Measurements from ENCODE around the gene CTNNB1.

The CTNNB1 gene

GRCh38 chr3:41239587-41239986 is 40.3 kb downstream of the CTNNB1 start:
- DNase-seq (ENCODE audit: low read depth): no peak
- TF ChIP-seq CTCF (conservative IDR thresholded peaks at IDR 0.05; ENCODE audit: low read depth, low read length): no peak
- no peak overlapping the region for H3K4me3 ChIP-seq (ENCODE audit: low read length)

GRCh38 chr3:41241161-41241560 is 41.9 kb downstream of the CTNNB1 start:
- DNase-seq (ENCODE audit: low read depth): no peak
- no peak for TF ChIP-seq CTCF (conservative IDR thresholded peaks at IDR 0.05; ENCODE audit: low read depth, low read length)
- H3K4me3 ChIP-seq (ENCODE audit: low read length): no peak overlapping the region

- no peak overlapping the region for H3K4me3 ChIP-seq (ENCODE audit: low read length)
- TF ChIP-seq CTCF (conservative IDR thresholded peaks at IDR 0.05; ENCODE audit: low read depth, low read length): no peak
- DNase-seq (ENCODE audit: low read depth): no peak
Observed at GRCh38 chr3:41241800-41242571, 42.7 kb downstream of the CTNNB1 start.

GRCh38 chr3:41243183-41243582 is 43.9 kb downstream of the CTNNB1 start:
- DNase-seq (ENCODE audit: low read depth): no peak
- H3K4me3 ChIP-seq (ENCODE audit: low read length): no peak overlapping the region
- TF ChIP-seq CTCF (conservative IDR thresholded peaks at IDR 0.05; ENCODE audit: low read depth, low read length): no peak

- no peak for TF ChIP-seq CTCF (conservative IDR thresholded peaks at IDR 0.05; ENCODE audit: low read depth, low read length)
- no peak for DNase-seq (ENCODE audit: low read depth)
- no peak overlapping the region for H3K4me3 ChIP-seq (ENCODE audit: low read length)
Observed at GRCh38 chr3:41244620-41245336, 45.5 kb downstream of the CTNNB1 start.

- no peak for DNase-seq (ENCODE audit: low read depth)
- H3K4me3 ChIP-seq (ENCODE audit: low read length): no peak overlapping the region
- TF ChIP-seq CTCF (conservative IDR thresholded peaks at IDR 0.05; ENCODE audit: low read depth, low read length): no peak
Observed at GRCh38 chr3:41247055-41248004, 48.0 kb downstream of the CTNNB1 start.
